Activated CD4-positive, alpha-beta T cell treated with anti-CD3 and anti-CD28 coated beads, Interleukin-2, amount 50 U/mL, for 4 hours (primary cell): ENCODE data around the gene OPCML.

Experiments
- DNase-seq, 2 experiments: peaks; one replicate each; pipeline ENCODE4 v3.0.0-alpha.2; 2020

The OPCML gene

GRCh38 chr11:133501643-133502539 is 30.4 kb downstream of the OPCML start:
- no peak for DNase-seq

- DNase-seq, result no peak
Measured at GRCh38 chr11:133500936-133501335, 31.4 kb downstream of the OPCML start.

GRCh38 chr11:133500435-133500834 is 31.9 kb downstream of the OPCML start:
- DNase-seq, result no peak

- no peak for DNase-seq
Measured at GRCh38 chr11:133498969-133499368, 33.3 kb downstream of the OPCML start.

GRCh38 chr11:133497477-133498140 is 34.7 kb downstream of the OPCML start:
- DNase-seq, result no peak

- DNase-seq, result no peak
Measured at GRCh38 chr11:133492895-133493294, 39.4 kb downstream of the OPCML start.

- no peak for DNase-seq
Measured at GRCh38 chr11:133491680-133492383, 40.5 kb downstream of the OPCML start.

- DNase-seq, result no peak
Measured at GRCh38 chr11:133480722-133481121, 51.6 kb downstream of the OPCML start.

- no peak for DNase-seq
Measured at GRCh38 chr11:133479209-133479608, 53.1 kb downstream of the OPCML start.

- no peak for DNase-seq
Measured at GRCh38 chr11:133477251-133477625, 55.1 kb downstream of the OPCML start.

- DNase-seq, result no peak
Measured at GRCh38 chr11:133476570-133477250, 55.6 kb downstream of the OPCML start.

GRCh38 chr11:133474461-133474860 is 57.8 kb downstream of the OPCML start:
- no peak for DNase-seq

GRCh38 chr11:133467686-133468085 is 64.6 kb downstream of the OPCML start:
- DNase-seq, result no peak

GRCh38 chr11:133443206-133443747 is 89.0 kb downstream of the OPCML start:
- no peak for DNase-seq

- no peak for DNase-seq
Measured at GRCh38 chr11:133441964-133442660, 90.2 kb downstream of the OPCML start.

- DNase-seq, result no peak
Measured at GRCh38 chr11:133425992-133426391, 106.3 kb downstream of the OPCML start.

GRCh38 chr11:133425245-133425644 is 107.1 kb downstream of the OPCML start:
- DNase-seq, result no peak

GRCh38 chr11:133418218-133418617 is 114.1 kb downstream of the OPCML start:
- no peak for DNase-seq

- no peak for DNase-seq
Measured at GRCh38 chr11:133414506-133414905, 117.8 kb downstream of the OPCML start.

- DNase-seq, result no peak
Measured at GRCh38 chr11:133413703-133414102, 118.6 kb downstream of the OPCML start.

- DNase-seq, result no peak
Measured at GRCh38 chr11:133409799-133410198, 122.5 kb downstream of the OPCML start.

- no peak for DNase-seq
Measured at GRCh38 chr11:133408936-133409335, 123.4 kb downstream of the OPCML start.
